HG03558 (cell line): ENCODE measurements around the gene DDR2.

ENCODE experiments used
- ATAC-seq: cut with Tn5 transposase; IDR thresholded peaks from one replicate; pipeline ENCODE4 v1.9.1; 2021; ENCODE audit warnings: moderate number of reproducible peaks; ENCODE audit not compliant: unreplicated experiment; ENCODE audit errors: extremely low read depth

Gene DDR2

GRCh38 chr1:162627662-162628296 lies 4.5 kb upstream of the DDR2 start:
- no peak for ATAC-seq

- ATAC-seq, result no peak
Observed at GRCh38 chr1:162629077-162629627, 3.1 kb upstream of the DDR2 start.

GRCh38 chr1:162629651-162630050 lies 2.6 kb upstream of the DDR2 start:
- ATAC-seq, result no peak

DNA sequence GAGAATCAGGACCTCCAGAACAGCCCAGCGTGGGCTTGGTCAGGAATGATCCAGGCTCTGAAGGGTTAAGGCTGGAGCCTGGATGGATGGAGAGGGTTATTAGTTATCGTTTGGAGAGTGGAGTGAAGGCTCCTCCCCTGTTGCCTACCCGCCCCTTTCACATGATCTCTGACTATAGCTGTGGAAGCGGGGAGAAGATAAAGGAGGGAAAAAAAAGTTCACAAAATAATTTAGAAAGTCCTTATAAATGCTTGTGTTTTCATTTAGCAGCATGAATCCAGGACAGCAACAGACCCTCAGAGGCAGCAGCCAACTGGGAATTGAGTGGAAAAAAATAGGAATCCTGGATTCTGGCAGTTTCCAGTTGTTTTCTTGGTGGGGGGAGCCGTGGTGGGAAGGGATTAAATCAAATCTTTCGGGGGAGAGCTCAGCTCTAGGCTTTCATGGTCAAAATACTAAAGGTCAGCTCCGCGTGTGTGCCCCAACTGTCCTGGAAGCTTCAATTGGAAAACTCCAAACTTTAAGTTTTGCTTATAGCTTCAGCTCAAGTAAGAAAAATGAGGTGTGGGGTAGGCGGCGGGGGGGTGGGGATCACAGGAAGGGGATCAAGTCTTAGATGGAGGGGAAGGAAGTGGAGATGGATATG lies 595 bp upstream of the DDR2 start:
- ATAC-seq, result no peak

DNA sequence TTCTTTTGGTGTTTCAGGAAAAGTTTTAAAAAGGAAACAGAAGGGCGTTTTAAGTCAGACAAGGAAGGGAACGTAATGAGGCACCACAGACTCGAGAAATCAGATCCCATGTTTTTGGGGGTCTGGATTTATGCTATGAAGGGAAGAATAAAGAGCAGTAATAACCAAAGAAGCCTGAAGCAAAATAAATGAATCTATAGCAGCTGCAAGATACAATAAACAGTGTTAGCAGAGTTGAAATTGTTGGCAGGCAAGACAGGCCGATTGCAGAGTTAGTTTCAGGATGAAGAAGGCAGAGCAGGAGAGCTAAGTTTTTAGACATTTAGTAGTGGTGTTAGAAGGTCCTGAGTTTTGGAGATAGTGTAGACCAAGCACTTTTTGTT lies 425 bp downstream of the DDR2 start:
- no peak for ATAC-seq

- peak; percentile 47 for ATAC-seq
Observed at GRCh38 chr1:162633081-162633762, 958 bp downstream of the DDR2 start.

DNA sequence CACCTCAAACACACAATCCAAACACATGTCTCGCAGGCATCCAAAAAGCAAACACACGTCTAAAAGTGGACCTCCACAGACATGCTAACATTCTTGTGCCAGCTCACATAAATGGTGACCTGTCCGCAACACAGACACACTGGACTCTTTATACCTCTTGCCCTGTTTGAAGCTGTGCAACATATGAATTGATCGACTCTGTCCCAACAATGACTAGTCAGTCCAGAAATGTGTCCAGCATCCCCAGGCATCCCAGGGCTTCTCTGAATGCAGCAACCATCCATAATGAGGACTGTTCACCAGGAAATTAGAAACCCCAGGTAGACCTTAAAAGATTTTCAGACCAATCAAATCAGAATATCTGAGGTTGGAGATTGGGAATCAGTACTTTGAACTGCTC lies 3.2 kb downstream of the DDR2 start:
- ATAC-seq, result no peak

- ATAC-seq, result no peak
Observed at GRCh38 chr1:162639718-162640117, 7.5 kb downstream of the DDR2 start.

- no peak for ATAC-seq
Observed at GRCh38 chr1:162641114-162641513, 8.8 kb downstream of the DDR2 start.

- no peak for ATAC-seq
Observed at GRCh38 chr1:162644986-162645314, 12.7 kb downstream of the DDR2 start.

DNA sequence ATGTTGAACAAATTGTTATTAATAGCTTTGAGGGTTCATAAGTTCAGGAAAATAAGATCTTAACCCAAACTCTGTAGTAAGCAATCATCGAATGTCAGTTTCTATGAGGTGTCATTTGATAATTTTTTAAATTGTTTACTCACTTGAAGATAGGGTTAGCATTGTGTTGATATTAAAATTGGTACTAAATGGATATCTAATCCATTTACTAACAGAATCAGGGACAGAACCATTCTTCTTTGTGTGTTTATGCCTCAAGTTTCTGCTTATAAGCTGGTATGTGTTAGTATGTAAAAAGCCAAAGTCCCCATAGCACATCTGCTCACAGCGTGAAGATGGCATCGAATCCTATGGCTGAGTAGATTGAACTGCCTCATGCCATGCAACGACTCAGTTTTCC lies 13.4 kb downstream of the DDR2 start:
- ATAC-seq, result no peak

GRCh38 chr1:162649583-162649982 lies 17.3 kb downstream of the DDR2 start:
- no peak for ATAC-seq

GRCh38 chr1:162654915-162655620 lies 22.8 kb downstream of the DDR2 start:
- ATAC-seq, result no peak

DNA sequence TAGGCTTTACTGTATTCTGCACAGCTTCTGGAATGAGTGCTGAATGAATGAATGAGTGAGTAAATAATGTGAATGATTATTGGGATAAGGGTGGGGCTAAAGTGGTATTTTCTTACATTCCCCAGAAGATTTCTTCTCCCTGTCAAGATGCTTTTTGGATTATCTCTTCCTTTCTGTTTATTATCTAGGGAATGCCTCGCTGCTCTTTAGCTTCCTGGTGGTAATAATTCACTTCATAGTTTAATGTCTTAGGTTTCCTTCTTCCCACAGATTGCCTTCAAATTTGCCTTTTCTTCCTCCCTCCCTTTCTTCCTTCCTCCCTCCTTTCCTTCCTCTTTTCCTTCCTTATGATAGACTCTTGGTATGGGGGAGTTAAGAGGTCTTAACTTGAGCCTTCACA lies 24.0 kb downstream of the DDR2 start:
- no peak for ATAC-seq

GRCh38 chr1:162660574-162660973 lies 28.3 kb downstream of the DDR2 start:
- ATAC-seq, result no peak

DNA sequence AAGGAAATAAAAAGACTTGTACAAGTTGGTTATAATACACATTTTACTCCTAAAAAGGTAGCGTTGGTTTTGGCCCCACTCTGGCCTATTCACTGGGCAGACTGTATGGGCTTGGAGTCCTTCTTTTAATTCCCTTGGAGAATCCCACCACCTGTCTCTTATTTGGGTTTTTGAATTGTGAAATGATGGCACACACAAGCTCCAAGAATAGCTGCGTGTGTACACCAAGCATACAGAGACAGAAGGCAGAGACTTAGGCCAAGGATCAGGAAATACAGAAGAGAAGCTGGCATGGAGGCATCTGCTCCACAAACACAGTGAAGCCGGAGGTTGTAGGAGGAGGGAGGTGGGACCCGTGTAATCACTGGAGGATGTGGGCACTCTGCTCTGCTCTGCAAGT lies 29.1 kb downstream of the DDR2 start:
- ATAC-seq, result no peak

DNA sequence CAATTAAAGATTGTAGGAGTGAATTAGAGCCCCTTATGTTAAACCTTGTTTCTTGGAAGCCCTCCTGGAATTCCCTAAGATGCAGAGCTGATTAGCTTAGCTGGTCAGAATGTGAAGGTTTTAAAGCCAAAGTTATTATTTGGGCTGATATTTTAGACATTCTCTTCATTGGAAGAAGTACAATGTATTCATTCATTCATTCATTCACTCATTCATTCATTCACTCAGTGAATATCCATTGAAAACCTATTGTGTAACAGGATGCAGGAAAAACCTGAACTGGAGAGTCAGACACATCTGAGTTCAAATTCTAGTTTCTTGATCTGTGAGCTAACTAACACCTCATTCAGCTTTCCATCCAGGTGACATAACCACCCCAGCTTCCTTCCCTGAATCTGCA lies 29.7 kb downstream of the DDR2 start:
- no peak for ATAC-seq

GRCh38 chr1:162663086-162663485 lies 30.8 kb downstream of the DDR2 start:
- ATAC-seq, result no peak

- no peak for ATAC-seq
Observed at GRCh38 chr1:162663589-162664106, 31.4 kb downstream of the DDR2 start.

DNA sequence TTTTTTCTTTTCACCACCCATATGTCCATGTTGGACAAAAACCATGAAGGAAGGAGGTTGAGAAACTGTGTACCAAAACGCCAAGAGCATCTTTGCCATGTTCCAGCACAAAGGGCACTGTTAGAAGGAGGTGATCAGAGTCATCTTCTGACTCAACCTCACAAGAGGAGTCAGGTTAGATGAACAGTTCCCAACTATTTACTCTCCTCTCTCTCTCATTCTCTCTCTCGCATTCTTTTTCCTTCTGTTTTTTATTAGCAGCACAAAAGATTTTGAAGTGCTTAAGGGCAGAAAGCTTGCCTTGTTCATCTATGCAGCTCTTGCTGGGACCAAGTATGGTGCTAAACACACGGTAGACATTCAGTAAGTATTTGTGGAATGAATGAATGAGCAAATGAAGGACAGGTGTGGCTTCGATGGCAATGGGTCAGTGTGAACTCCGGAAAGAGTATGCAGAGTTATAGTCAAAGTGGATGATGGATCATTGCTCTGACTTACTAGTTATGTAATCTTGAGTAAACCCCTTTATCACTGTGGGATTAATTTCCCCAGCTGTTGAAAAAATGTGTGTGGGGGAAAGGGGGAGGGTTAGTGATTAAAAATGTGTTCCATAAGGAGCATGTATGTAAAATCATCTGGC lies 33.9 kb downstream of the DDR2 start:
- ATAC-seq, result no peak
